Testis (tissue), 3 donors: ENCODE data around the gene MEIS2. TPM values are rescaled to one million over a fixed set of nuclear protein-coding genes. Genes with fewer than 3 reads are reported as not detected.

Source experiments
- DNase-seq: peaks from one replicate; pipeline ENCODE4 v3.0.0-alpha.2; 2019
- H3K27ac ChIP-seq, 2 donors: fragments of 200-600 bp; sonication (generic); one replicate each; pipeline ENCODE4 v1.5.1; 2019
- H3K27me3 ChIP-seq: fragments of 200-600 bp; sonication (generic); one replicate; pipeline ENCODE4 v1.5.1; 2019
- H3K36me3 ChIP-seq: fragments of 200-600 bp; sonication (generic); one replicate; pipeline ENCODE4 v1.5.1; 2017; ENCODE audit warnings: low read depth; ENCODE audit errors: missing control alignments
- H3K4me1 ChIP-seq: fragments of 200-600 bp; sonication (generic); one replicate; pipeline ENCODE4 v1.5.1; 2019
- H3K4me3 ChIP-seq, 2 donors: fragments of 200-600 bp; sonication (generic); one replicate each; pipeline ENCODE4 v1.5.1; 2017 to 2019
- H3K9me3 ChIP-seq: fragments of 200-600 bp; sonication (generic); one replicate; pipeline ENCODE4 v1.5.1; 2017
- CTCF ChIP-seq, 3 experiments: fragments of 450-650 bp in 2 of 3; fragments of 200-600 bp in 1 of 3; sonication (generic) in 1 of 3; IDR thresholded peaks; one replicate each; pipeline ENCODE4 v1.5.1; 2016 to 2019; ENCODE audit warnings: antibody characterized with exemption in 3 of 3, mild to moderate bottlenecking in 2 of 3, moderate library complexity in 1 of 3
- POLR2A ChIP-seq: fragments of 450-650 bp; IDR thresholded peaks from one replicate; pipeline ENCODE4 v1.6.1; 2017; ENCODE audit warnings: antibody characterized with exemption, mild to moderate bottlenecking, moderate library complexity
- WGBS, 2 donors: methylation state at CpG; one replicate each; pipeline ENCODE4 v1.1.5; 2018; 5-methylcytosine and 5-hydroxymethylcytosine counted together
- intact Hi-C: fragments of 100-400 bp; cut with DNase I; formaldehyde crosslinking; loops from one replicate; pipeline ENCODE4 v1.15.1; 2023; ENCODE audit warnings: low total_unique reads
- polyA plus RNA-seq: library from polyadenylated mRNA; stranded (reverse); fragments of 350-450 nt; fragmentation: Illumina TruSeq; extraction: RNeasy Lipid Tissue Mini Kit (QIAGEN cat#74804); gene quantifications from one replicate; pipeline ENCODE4 v1.2.3, GENCODE V29; 2014; ENCODE audit warnings: low read depth, low replicate concordance; ENCODE audit not compliant: insufficient read depth
- total RNA-seq, 2 donors: library from RNA; depleted of rRNA; stranded (reverse); fragments of >200 nt; gene quantifications; one replicate each; pipeline ENCODE4 v1.2.3, GENCODE V29; 2016

Gene MEIS2
- total and polyA plus RNA-seq, 3 donors from 2014 or later, result 7.0 to 19.4 (median 15.7) TPM

DNA sequence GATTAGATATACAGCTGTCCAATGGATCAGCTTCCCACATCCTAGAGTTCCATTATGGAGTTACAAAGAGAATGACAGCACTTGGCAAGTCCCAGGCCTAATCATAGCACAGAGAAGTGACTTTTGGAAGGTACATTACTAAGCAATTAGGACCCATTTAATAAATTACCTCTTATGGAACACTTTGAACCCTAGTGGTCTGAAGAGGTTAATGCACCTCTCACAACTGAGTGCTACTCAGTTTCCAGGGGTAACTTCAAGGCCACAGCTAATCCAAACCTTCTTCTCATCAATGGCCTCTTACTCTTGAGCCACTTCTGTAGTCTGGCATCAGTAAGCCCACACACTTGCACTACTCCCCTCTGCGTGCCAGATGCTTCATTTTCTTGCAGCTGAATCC is 34.9 kb upstream of the MEIS2 start:
- Histone ChIP-seq H3K4me1 (no peaks in the 10 kb centered on the region), H3K27me3 (no peaks in the 10 kb centered on the region), H3K9me3 (no peaks in the 10 kb centered on the region), H3K4me3 (no peak overlapping the region), H3K27ac (no peak overlapping the region), H3K36me3 (no peaks in the 10 kb centered on the region)
- intact Hi-C loops, result no loop called here
- TF ChIP-seq POLR2A (no peak), CTCF (IDR thresholded peaks at IDR 0.05) (peak in 1 of 3 experiments; percentile 19)
- DNase-seq, result no peak
- WGBS, 2 donors, result 58 to 65% methylated on average over 1 of the region's 1 CpG

DNA sequence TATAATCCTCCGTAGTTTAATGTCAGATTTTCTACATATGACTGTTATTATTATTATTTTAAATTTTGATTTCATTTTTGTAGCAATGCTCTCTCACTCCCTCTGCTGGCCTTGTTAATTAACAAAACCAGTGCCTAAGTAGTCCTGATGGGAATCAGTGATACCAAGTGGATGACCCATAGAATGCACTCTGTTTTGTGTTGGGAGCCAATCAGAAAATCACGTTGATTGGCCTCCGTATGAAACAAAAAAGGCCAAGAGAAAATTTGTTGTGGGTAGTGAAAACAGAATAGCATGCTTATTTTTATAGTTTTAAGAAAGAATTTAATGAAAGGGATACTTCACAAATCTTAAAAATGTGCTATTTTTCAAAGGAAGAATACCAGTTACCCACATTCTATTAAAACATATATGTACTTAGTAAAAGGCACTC is 34.4 kb upstream of the MEIS2 start:
- no peaks in the 10 kb centered on the region for H3K9me3 ChIP-seq
- H3K27me3 ChIP-seq, result no peaks in the 10 kb centered on the region
- no peak overlapping the region for H3K27ac ChIP-seq
- WGBS, 2 donors, result 50 to 57% methylated on average over 3 of the region's 3 CpGs
- no peak overlapping the region for H3K4me3 ChIP-seq
- H3K4me1 ChIP-seq, result no peaks in the 10 kb centered on the region
- H3K36me3 ChIP-seq, result no peaks in the 10 kb centered on the region
- DNase-seq, result peak; percentile 17
- TF ChIP-seq POLR2A (no peak), CTCF (IDR thresholded peaks at IDR 0.05) (peak; percentile 42 to 70 (median 58))
- intact Hi-C loops, result no loop called here

DNA sequence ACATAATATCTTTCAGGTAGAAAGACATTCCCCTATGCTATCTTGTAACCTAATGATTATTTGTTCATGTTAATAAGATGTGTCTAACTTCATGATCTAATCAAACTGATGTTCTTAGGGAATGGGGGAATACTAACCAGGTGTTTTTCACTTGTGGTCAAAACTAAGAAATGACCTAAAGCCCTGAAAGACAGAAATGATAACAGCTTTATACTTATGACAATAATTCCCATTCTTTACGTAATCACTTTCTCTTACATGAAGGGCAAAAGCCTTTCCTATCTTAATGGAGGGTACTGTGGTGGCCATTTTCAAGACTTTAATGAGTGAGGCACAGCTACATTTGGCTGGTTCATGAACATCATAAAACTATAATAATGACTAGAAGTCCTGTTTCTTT is 33.9 kb upstream of the MEIS2 start:
- Histone ChIP-seq H3K4me1 (no peaks in the 10 kb centered on the region), H3K36me3 (no peaks in the 10 kb centered on the region), H3K9me3 (no peaks in the 10 kb centered on the region), H3K27me3 (no peaks in the 10 kb centered on the region), H3K27ac (no peak overlapping the region), H3K4me3 (no peak overlapping the region)
- DNase-seq, result no peak
- TF ChIP-seq CTCF (IDR thresholded peaks at IDR 0.05) (no peak), POLR2A (no peak)
- 83 to 84% methylated on average over 1 of the region's 1 CpG for WGBS, 2 donors
- intact Hi-C loops, result no loop called here

- WGBS, 2 donors, result 9 to 16% methylated on average over 1 of the region's 1 CpG
- Histone ChIP-seq H3K27me3 (no peaks in the 10 kb centered on the region), H3K4me3 (no peak overlapping the region), H3K4me1 (no peaks in the 10 kb centered on the region), H3K27ac (no peak overlapping the region), H3K9me3 (no peaks in the 10 kb centered on the region), H3K36me3 (no peaks in the 10 kb centered on the region)
- intact Hi-C loops, result no loop called here
- no peak for DNase-seq
- no peak for TF ChIP-seq POLR2A
- peak in 1 of 3 experiments; percentile 14 for TF ChIP-seq CTCF (IDR thresholded peaks at IDR 0.05)
Measured at GRCh38 chr15:37133602-37134001, 33.3 kb upstream of the MEIS2 start.

DNA sequence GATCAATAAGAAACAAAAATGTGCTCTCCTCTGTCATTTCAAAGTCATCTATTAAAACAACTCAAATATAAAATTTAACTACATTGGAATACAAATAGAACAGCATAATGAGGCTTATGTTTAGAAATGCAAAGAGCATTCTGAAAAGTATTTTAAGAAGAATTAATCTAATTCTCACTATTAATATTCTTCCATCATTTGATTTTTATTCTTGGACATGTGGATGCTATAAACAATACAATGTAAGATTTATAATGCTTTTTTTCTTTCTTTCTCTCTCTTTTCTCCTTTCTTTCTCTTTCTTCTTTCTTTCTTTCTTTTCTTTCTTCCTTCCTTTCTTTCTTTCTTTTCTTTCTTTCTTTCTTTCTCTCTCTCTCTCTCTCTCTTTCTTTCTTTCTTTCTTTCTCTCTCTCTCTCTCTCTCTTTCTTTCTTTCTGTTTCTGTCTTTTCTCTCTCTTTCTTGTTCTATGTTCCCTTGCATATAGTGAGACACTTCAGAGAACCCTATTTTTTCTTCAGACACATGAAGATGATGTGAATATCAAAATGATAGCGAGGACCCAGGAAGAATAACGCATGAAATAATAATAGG is 32.6 kb upstream of the MEIS2 start:
- Histone ChIP-seq H3K27ac (no peak overlapping the region), H3K36me3 (no peaks in the 10 kb centered on the region), H3K4me1 (no peaks in the 10 kb centered on the region), H3K9me3 (no peaks in the 10 kb centered on the region), H3K4me3 (no peak overlapping the region), H3K27me3 (no peaks in the 10 kb centered on the region)
- no peak for DNase-seq
- WGBS, 2 donors, result 91 to 93% methylated on average over 2 of the region's 2 CpGs
- intact Hi-C loops, result no loop called here
- TF ChIP-seq CTCF (IDR thresholded peaks at IDR 0.05) (no peak), POLR2A (no peak)
